HAP-1 (cell line): ENCODE measurements around the gene SHLD1.
"Not testable (repeated sequence)": the region's sequence is repeated elsewhere in the genome, so short reads cannot be mapped to it uniquely, and the experiment has no call there.

ENCODE experiments used
- DNase-seq, 2 experiments: peaks; one replicate each; pipeline ENCODE4 v3.0.0-alpha.2; 2016 to 2020; ENCODE audit warnings: low spot score in 2 of 2
- H3K27me3 ChIP-seq: fragments of 250-450 bp; sonication (Bioruptor Pico); 2 replicates; pipeline ENCODE4 v1.5.1; 2020; ENCODE audit warnings: low read depth, mild to moderate bottlenecking, moderate library complexity
- H3K36me3 ChIP-seq: fragments of 250-450 bp; sonication (Bioruptor Pico); replicated peaks from 2 replicates; pipeline ENCODE4 v1.5.1; 2020; ENCODE audit warnings: mild to moderate bottlenecking
- H3K4me1 ChIP-seq: fragments of 250-450 bp; sonication (Bioruptor Pico); 2 replicates; pipeline ENCODE4 v1.5.1; 2020; ENCODE audit warnings: mild to moderate bottlenecking
- H3K4me3 ChIP-seq: fragments of 250-450 bp; sonication (Bioruptor Pico); 2 replicates; pipeline ENCODE4 v1.5.1; 2020; ENCODE audit warnings: mild to moderate bottlenecking, moderate library complexity
- H3K9me3 ChIP-seq: fragments of 250-450 bp; sonication (Bioruptor Pico); 2 replicates; pipeline ENCODE4 v1.5.1; 2020; ENCODE audit warnings: mild to moderate bottlenecking, moderate library complexity
- in situ Hi-C: fragments of 300-500 bp; cut with MboI; formaldehyde crosslinking; loops from 3 replicates; pipeline ENCODE4 v1.14.3; 2020; ENCODE audit warnings: low sequenced_read_pairs, inconsistent platforms, mixed read lengths

Gene SHLD1

GRCh38 chr20:5797165-5797564, 47.0 kb downstream of the SHLD1 start:
- Histone ChIP-seq H3K9me3 (no peaks in the 10 kb centered on the region), H3K27me3 (no peaks in the 10 kb centered on the region), H3K36me3 (no peaks in the 10 kb centered on the region), H3K4me3 (no peak overlapping the region), H3K4me1 (no peaks in the 10 kb centered on the region)
- no peak for DNase-seq
- in situ Hi-C loops = no loop called here

DNA sequence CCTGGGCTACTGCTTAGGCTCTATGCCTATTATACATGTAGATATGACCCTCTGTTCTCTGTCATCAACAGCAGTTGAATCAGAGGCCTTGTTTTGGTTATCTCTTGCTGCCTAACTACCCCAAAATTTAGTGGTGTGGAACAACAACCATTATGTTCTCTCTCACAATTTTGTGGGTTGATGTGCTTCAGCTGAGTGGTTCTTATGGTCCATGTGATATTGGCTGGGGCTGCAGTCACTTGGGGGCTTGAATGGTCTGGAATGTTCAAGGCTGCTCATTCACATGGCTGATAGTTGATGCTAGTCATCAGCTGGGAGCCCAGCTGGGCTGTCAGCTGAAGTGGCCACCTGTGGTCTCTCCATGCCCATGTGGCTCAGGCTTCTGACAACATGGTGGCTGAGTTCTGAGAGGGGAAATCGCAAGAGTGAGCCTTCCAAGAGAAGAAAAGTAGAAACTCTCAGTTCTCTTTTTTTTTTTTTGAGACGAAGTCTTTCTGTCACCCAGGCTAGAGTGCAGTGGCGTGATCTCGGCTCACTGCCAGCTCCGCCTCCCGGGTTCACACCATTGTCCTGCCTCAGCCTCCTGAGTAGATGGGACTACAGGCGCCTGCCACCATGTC, 47.8 kb downstream of the SHLD1 start:
- in situ Hi-C loops = no loop called here
- H3K4me3 ChIP-seq = no peak overlapping the region
- no peaks in the 10 kb centered on the region for H3K4me1 ChIP-seq
- no peaks in the 10 kb centered on the region for H3K27me3 ChIP-seq
- H3K36me3 ChIP-seq = no peaks in the 10 kb centered on the region
- no peaks in the 10 kb centered on the region for H3K9me3 ChIP-seq
- no peak for DNase-seq

DNA sequence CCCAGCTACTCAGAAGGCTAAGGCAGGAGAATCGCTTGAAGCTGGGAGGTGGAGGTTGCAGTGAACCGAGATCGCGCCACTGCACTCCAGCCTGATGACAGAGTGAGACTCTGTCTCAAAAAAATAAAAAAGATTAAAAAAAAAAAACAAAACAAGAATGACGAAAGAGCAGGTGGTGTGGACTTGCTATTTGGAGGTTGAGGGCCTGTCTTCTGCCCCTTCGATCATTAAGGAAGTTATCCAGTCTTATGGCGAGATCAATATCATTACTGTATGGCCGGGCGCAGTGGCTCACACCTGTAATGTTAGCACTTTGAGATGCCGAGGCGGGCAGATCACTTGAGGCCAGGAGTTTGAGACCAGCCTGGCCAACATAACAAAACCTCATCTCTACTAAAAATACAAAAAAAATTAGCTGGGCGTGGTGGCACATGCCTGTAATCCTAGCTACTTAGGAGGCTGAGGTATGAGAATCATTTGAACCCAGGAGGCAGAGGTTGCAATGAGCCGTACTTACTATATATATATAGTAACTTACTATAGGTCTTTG, 53.6 kb downstream of the SHLD1 start:
- H3K27me3 ChIP-seq, H3K9me3 ChIP-seq, DNase-seq, H3K36me3 ChIP-seq, H3K4me3 ChIP-seq, in situ Hi-C loops, H3K4me1 ChIP-seq: not testable (repeated sequence)

- Histone ChIP-seq H3K4me3 (no peak overlapping the region), H3K4me1 (no peaks in the 10 kb centered on the region), H3K36me3 (no peaks in the 10 kb centered on the region), H3K27me3 (no peaks in the 10 kb centered on the region), H3K9me3 (no peaks in the 10 kb centered on the region)
- DNase-seq = no peak
- in situ Hi-C loops = no loop called here
These were observed 56.5 kb downstream of the SHLD1 start for GRCh38 chr20:5806457-5807263.

DNA sequence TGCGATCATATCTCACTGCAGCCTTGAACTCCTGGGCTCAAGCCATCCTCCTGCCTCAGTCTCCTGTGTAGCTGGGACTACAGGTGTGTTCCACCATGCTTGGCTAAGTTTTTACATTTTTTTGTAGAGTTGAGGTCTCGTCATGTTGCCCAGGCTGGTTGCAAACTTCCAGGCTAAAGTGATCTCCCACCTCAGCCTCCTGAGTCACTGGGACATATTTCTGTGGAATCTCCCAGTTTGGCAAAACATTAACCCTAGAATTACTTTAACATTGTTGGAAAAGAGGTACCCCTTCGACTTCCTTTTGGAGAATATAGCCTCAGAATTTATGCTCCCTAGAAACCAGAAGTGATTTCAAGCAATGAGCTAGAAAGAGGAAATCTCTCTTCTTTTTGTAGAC, 57.2 kb downstream of the SHLD1 start:
- Histone ChIP-seq H3K9me3 (no peaks in the 10 kb centered on the region), H3K36me3 (no peaks in the 10 kb centered on the region), H3K4me1 (no peaks in the 10 kb centered on the region), H3K27me3 (no peaks in the 10 kb centered on the region), H3K4me3 (no peak overlapping the region)
- in situ Hi-C loops = no loop called here
- DNase-seq = no peak

GRCh38 chr20:5808901-5809300, 58.7 kb downstream of the SHLD1 start:
- in situ Hi-C loops = no loop called here
- DNase-seq = no peak
- Histone ChIP-seq H3K36me3 (no peaks in the 10 kb centered on the region), H3K9me3 (no peaks in the 10 kb centered on the region), H3K4me1 (no peaks in the 10 kb centered on the region), H3K27me3 (no peaks in the 10 kb centered on the region), H3K4me3 (no peak overlapping the region)

- in situ Hi-C loops = no loop called here
- no peak for DNase-seq
- no peaks in the 10 kb centered on the region for H3K27me3 ChIP-seq
- no peak overlapping the region for H3K4me3 ChIP-seq
- H3K36me3 ChIP-seq = no peaks in the 10 kb centered on the region
- H3K9me3 ChIP-seq = no peaks in the 10 kb centered on the region
- H3K4me1 ChIP-seq = no peaks in the 10 kb centered on the region
These were observed 59.3 kb downstream of the SHLD1 start for GRCh38 chr20:5809495-5809894.

GRCh38 chr20:5810800-5811422, 60.7 kb downstream of the SHLD1 start:
- Histone ChIP-seq H3K4me1 (no peaks in the 10 kb centered on the region), H3K36me3 (no peaks in the 10 kb centered on the region)
- in situ Hi-C loops = no loop called here

GRCh38 chr20:5811746-5812145, 61.5 kb downstream of the SHLD1 start:
- H3K4me1 ChIP-seq = no peaks in the 10 kb centered on the region
- H3K9me3 ChIP-seq = no peaks in the 10 kb centered on the region
- no peak for DNase-seq
- H3K36me3 ChIP-seq = no peaks in the 10 kb centered on the region
- H3K4me3 ChIP-seq = no peak overlapping the region
- H3K27me3 ChIP-seq = no peaks in the 10 kb centered on the region
- in situ Hi-C loops = no loop called here

More at GRCh38 chr20:5810800-5811422, 60.7 kb downstream of the SHLD1 start:
- DNase-seq = no peak
- no peaks in the 10 kb centered on the region for H3K27me3 ChIP-seq
- no peak overlapping the region for H3K4me3 ChIP-seq
- no peaks in the 10 kb centered on the region for H3K9me3 ChIP-seq

DNA sequence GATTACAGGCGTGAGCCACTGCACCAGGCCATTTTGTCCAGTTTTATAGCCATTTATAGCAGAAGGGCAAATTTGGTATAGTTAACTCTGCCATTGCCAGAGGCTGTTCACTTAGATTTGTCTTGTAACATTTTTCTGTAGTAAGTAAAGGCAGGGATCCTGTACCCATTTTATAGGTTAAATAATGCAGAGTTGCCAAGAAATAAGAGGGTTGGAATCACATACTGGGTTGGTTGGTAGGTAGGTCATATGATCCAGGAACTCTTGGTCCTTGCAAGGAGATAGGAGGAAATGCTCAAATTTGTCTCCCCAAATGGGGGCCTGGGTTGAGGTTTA, 68.1 kb downstream of the SHLD1 start:
- no peaks in the 10 kb centered on the region for H3K36me3 ChIP-seq
- H3K4me1 ChIP-seq = peaks cover 9% of the 10 kb centered on the region
- H3K9me3 ChIP-seq = no peaks in the 10 kb centered on the region
- in situ Hi-C loops = no loop called here
- no peak for DNase-seq
- H3K4me3 ChIP-seq = no peak overlapping the region
- H3K27me3 ChIP-seq = no peaks in the 10 kb centered on the region

DNA sequence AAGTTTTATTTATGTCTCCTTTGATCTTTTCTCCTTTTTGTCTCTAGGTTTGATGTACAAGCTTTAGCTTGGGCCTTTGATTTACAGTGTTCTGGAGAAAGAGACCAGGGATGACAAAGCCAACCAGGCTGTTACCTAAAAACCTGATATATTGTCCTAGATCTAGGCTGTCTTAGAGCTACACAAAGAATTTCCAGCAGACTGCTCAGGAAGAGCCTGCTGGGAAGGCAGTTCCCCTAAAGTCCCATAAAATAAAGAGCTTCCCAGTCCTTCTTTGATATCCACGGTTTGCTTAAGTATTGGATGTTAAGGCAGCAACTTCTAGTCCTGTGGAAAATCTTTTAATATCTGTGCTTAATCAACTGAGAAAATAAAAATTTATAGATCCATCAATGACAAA, 70.5 kb downstream of the SHLD1 start:
- no peak overlapping the region for H3K4me3 ChIP-seq
- H3K27me3 ChIP-seq = no peaks in the 10 kb centered on the region
- H3K4me1 ChIP-seq = peaks cover 9% of the 10 kb centered on the region
- no peaks in the 10 kb centered on the region for H3K36me3 ChIP-seq
- DNase-seq = no peak
- in situ Hi-C loops = no loop called here
- H3K9me3 ChIP-seq = no peaks in the 10 kb centered on the region

DNA sequence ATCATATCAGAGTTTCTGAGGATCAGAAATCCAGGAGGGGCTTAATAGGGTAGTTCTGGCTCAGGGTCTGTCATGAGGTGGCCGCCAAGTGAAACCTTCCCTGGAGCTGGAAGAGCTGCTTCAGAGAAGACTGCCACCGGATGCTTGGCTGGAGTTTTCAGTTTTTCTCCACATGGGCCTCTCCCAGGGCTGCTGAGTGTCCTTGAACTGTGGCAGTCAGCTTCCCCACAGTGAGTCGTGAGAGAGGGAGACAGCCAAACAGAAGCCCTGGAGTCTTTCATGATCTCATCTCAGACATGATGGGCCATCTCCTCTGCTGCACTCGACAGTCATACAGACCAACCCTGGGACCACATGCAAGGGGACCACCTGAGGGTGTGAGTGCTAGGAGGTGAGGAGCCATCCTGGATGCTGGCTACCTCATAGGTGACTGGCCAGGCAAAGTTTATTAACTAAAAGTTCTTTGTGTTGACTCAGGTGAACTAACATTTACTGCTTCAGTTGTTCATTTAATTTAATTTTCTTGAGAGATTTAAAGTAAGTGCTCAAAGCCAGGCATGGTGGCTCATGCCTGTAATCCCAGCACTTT, 71.5 kb downstream of the SHLD1 start:
- H3K36me3 ChIP-seq = no peaks in the 10 kb centered on the region
- H3K27me3 ChIP-seq = no peaks in the 10 kb centered on the region
- peaks cover 9% of the 10 kb centered on the region for H3K4me1 ChIP-seq
- DNase-seq = no peak
- in situ Hi-C loops = no loop called here
- no peaks in the 10 kb centered on the region for H3K9me3 ChIP-seq
- H3K4me3 ChIP-seq = no peak overlapping the region

- in situ Hi-C loops = no loop called here
These were observed 72.4 kb downstream of the SHLD1 start for GRCh38 chr20:5822569-5822968.

More at GRCh38 chr20:5822569-5822968, 72.4 kb downstream of the SHLD1 start:
- DNase-seq = no peak
- Histone ChIP-seq H3K36me3 (no peaks in the 10 kb centered on the region), H3K27me3 (no peaks in the 10 kb centered on the region), H3K9me3 (no peaks in the 10 kb centered on the region), H3K4me3 (no peak overlapping the region), H3K4me1 (peaks cover 9% of the 10 kb centered on the region)
